K562 (cell line): Measurements from ENCODE around the gene TDRD9. TPM values are rescaled to one million over a fixed set of nuclear protein-coding genes. Genes with fewer than 3 reads are reported as not detected.

Source experiments
- ATAC-seq: fragments of 200-7000 bp; cut with Tn5 transposase; 3 replicates; pipeline ENCODE4 v1.9.1; 2020; ENCODE audit warnings: moderate library complexity
- BruUV-seq: library from RNA; stranded (reverse); fragments of 400-500 nt; replicated peaks from 2 replicates; lab custom pipeline; 2021; lab: Mats Ljungman, UMichigan
- CTCF ChIA-PET: fragments of 300-600 bp; formaldehyde crosslinking; extraction: SDS; loops from one replicate; lab custom pipeline; 2021; ENCODE audit warnings: low intra/inter-chr PET ratio; lab: Yijun Ruan, JAX
- POLR2A ChIA-PET: fragments of 300-600, 350-650 bp; sonication (Branson Sonifier 250); formaldehyde crosslinking; extraction: SDS; loops from one replicate; lab custom pipeline; 2021; ENCODE audit warnings: antibody characterized with exemption, inconsistent platforms; lab: Yijun Ruan, JAX
- DNase-seq, 4 experiments: peaks; one replicate each; pipeline versions ENCODE4 v3.0.0 to v3.0.0-alpha.2; 2011 to 2018; ENCODE audit warnings: low spot score in 3 of 4, mixed read lengths in 3 of 4; ENCODE audit errors: extremely low read depth in 1 of 4
- FAIRE-seq: peaks from 2 replicates; lab custom pipeline; 2011; peaks lifted over from hg19 to GRCh38; lab: Jason Lieb, UNC
- H2AFZ ChIP-seq: 2 replicates; pipeline ENCODE4 v1.6.0; 2011; ENCODE audit warnings: low read depth, low read length, control low read depth, inconsistent platforms
- H3K27ac ChIP-seq: fragments of 200-600 bp; 3 replicates; pipeline ENCODE4 v1.8.0; 2011; ENCODE audit warnings: low read depth, mild to moderate bottlenecking, control low read depth, inconsistent platforms, low read length, moderate library complexity, mixed read lengths; ENCODE audit errors: extremely low read depth
- H3K27me3 ChIP-seq, 2 experiments: fragments of 300-600 bp in 1 of 2; 2 replicates in 1 of 2; 3 replicates in 1 of 2; pipeline versions ENCODE4 v1.6.0 to v1.8.0; 2011; ENCODE audit warnings: inconsistent platforms in 2 of 2, low read length in 2 of 2, mild to moderate bottlenecking in 1 of 2, mixed read lengths in 1 of 2, moderate library complexity in 1 of 2; ENCODE audit not compliant: control insufficient read depth in 2 of 2, insufficient read depth in 2 of 2
- H3K36me3 ChIP-seq: fragments of 300-600 bp; 3 replicates; pipeline ENCODE4 v1.8.0; 2011; ENCODE audit warnings: mild to moderate bottlenecking, low read length, inconsistent platforms; ENCODE audit not compliant: control insufficient read depth, insufficient read depth
- H3K4me1 ChIP-seq, 2 experiments: fragments of 200-600 bp in 1 of 2; replicated peaks in 1 of 2; 2 replicates in 1 of 2; 3 replicates in 1 of 2; pipeline versions ENCODE4 v1.5.1 to v1.8.0; 2011; ENCODE audit warnings: inconsistent platforms in 2 of 2, low read length in 2 of 2, mild to moderate bottlenecking in 1 of 2, mixed read lengths in 1 of 2, moderate library complexity in 1 of 2; ENCODE audit not compliant: control insufficient read depth in 2 of 2, insufficient read depth in 2 of 2
- H3K4me2 ChIP-seq: 2 replicates; pipeline ENCODE4 v1.6.1; 2011; ENCODE audit warnings: low read length, control low read depth, inconsistent platforms, mixed read lengths; ENCODE audit not compliant: insufficient read depth
- H3K4me3 ChIP-seq: fragments of 200-600 bp; sonication (generic), shearing (Covaris generic); 2 replicates; pipeline ENCODE4 v1.5.1; 2016; ENCODE audit warnings: control low read depth, inconsistent platforms
- H3K79me2 ChIP-seq: fragments of 200-600 bp; 3 replicates; pipeline ENCODE4 v1.8.0; 2011; ENCODE audit warnings: low read length, inconsistent platforms; ENCODE audit not compliant: control insufficient read depth, insufficient read depth
- H3K9ac ChIP-seq, 2 experiments: 2 replicates each; pipeline versions ENCODE4 v1.6.0 to v1.6.1; 2011; ENCODE audit warnings: low read depth in 2 of 2, low read length in 2 of 2, control low read depth in 1 of 2, inconsistent platforms in 1 of 2, mild to moderate bottlenecking in 1 of 2, mixed read lengths in 1 of 2; ENCODE audit not compliant: insufficient read depth in 1 of 2
- H3K9me1 ChIP-seq: one replicate; pipeline ENCODE4 v1.6.0; 2011; ENCODE audit warnings: inconsistent platforms, mild to moderate bottlenecking, low read length, moderate library complexity; ENCODE audit not compliant: control insufficient read depth, insufficient read depth
- H3K9me3 ChIP-seq: replicated peaks from 2 replicates; pipeline ENCODE4 v1.5.1; 2011; ENCODE audit warnings: low read depth, low read length, inconsistent platforms; ENCODE audit not compliant: control insufficient read depth, insufficient read depth
- H4K20me1 ChIP-seq: replicated peaks from 2 replicates; pipeline ENCODE4 v1.6.1; 2011; ENCODE audit warnings: low read length, inconsistent platforms, mixed read lengths; ENCODE audit not compliant: control insufficient read depth, insufficient read depth
- ADNP ChIP-seq: fragments of 200-800 bp; sonication (Bioruptor generic); IDR thresholded peaks from 2 replicates; pipeline ENCODE4 v1.6.1; 2016; ENCODE audit warnings: missing genetic modification characterization, missing compliant biosample characterization
- CBX5 ChIP-seq: IDR thresholded peaks from 2 replicates; pipeline ENCODE4 v1.6.1; 2014; ENCODE audit warnings: low read depth, borderline replicate concordance
- CEBPG ChIP-seq, 3 experiments: fragments of 200-800 bp in 1 of 3; sonication (Bioruptor generic) in 1 of 3; sonication (generic) in 1 of 3; formaldehyde crosslinking in 1 of 3; IDR thresholded peaks in 2 of 3; conservative IDR thresholded peaks in 1 of 3; 2 replicates each; pipeline versions ENCODE4 v1.6.1 to v1.8.0; 2016 to 2022; ENCODE audit warnings: missing compliant biosample characterization in 2 of 3, missing genetic modification characterization in 2 of 3, mild to moderate bottlenecking in 1 of 3, missing genetic modification reagents in 1 of 3
- DNMT1 ChIP-seq: fragments of 450-650 bp; IDR thresholded peaks from 2 replicates; pipeline ENCODE4 v1.6.1; 2016; ENCODE audit warnings: antibody characterized with exemption, mild to moderate bottlenecking
- GATA2 ChIP-seq: sonication (generic); formaldehyde crosslinking; IDR thresholded peaks from 2 replicates; pipeline ENCODE4 v1.4.0; 2020; ENCODE audit warnings: mild to moderate bottlenecking, missing genetic modification reagents
- HOXB6 ChIP-seq: fragments of 250-450 bp; sonication (Bioruptor Pico); IDR thresholded peaks from 2 replicates; pipeline ENCODE4 v1.5.1; 2022; ENCODE audit warnings: mild to moderate bottlenecking, borderline replicate concordance
- MTF1 ChIP-seq: fragments of 250-450 bp; sonication (Bioruptor Pico); IDR thresholded peaks from 2 replicates; pipeline ENCODE4 v1.9.0; 2021; ENCODE audit warnings: moderate library complexity, mild to moderate bottlenecking, inconsistent platforms, borderline replicate concordance
- ZNF436 ChIP-seq: fragments of 250-450, 450-650 bp; sonication (Bioruptor Pico); formaldehyde crosslinking; IDR thresholded peaks from 2 replicates; pipeline ENCODE4 v1.7.0; 2020; ENCODE audit warnings: mild to moderate bottlenecking
- WGBS: fragments of 100-300 bp; shearing (Covaris generic); methylation state at CpG from one replicate; pipeline ENCODE4 v1.1.6; 2016; ENCODE audit warnings: low coverage, mixed read lengths; ENCODE audit not compliant: insufficient coverage; ENCODE audit errors: missing lambda C conversion rate; 5-methylcytosine and 5-hydroxymethylcytosine counted together
- in situ Hi-C: fragments of 300-500 bp; cut with MboI; formaldehyde crosslinking; loops from 4 replicates; pipeline ENCODE4 v1.15.0; 2018; ENCODE audit warnings: inconsistent platforms, mixed read lengths
- intact Hi-C: fragments of 100-400 bp; cut with micrococcal nuclease; formaldehyde crosslinking; loops from 2 replicates; pipeline ENCODE4 v1.14.2; 2022
- polyA plus RNA-seq, 8 experiments: library from polyadenylated mRNA; depleted of rRNA in 4 of 8; stranded (reverse) in 5 of 8; unstranded in 3 of 8; fragments of >200 nt; fragmentation: Nextera tagmentation in 2 of 8; fragmentation: Illumina TruSeq in 1 of 8; extraction: Ambion mirVana in 2 of 8; extraction: Trizol in 1 of 8; gene quantifications; 2 replicates each; pipeline versions ENCODE4 v1.2.1 to v1.2.3, GENCODE V29; 2011 to 2014; ENCODE audit warnings: inconsistent platforms in 1 of 8, missing spikeins in 1 of 8
- total RNA-seq, 7 experiments: library from RNA; depleted of rRNA in 6 of 7; stranded (reverse); fragments of >200 nt in 6 of 7; fragmentation: Illumina TruSeq in 2 of 7; extraction: Trizol in 2 of 7; gene quantifications; 2 replicates each; pipeline versions ENCODE4 v1.2.1 to v1.2.3, GENCODE V29; 2011 to 2021; ENCODE audit warnings: low replicate concordance in 1 of 7
- TF ChIP-seq, protein P1 (sequence below): fragments of 200-800 bp; sonication (Bioruptor generic); IDR thresholded peaks from 2 replicates; pipeline ENCODE4 v1.6.1; 2017; ENCODE audit warnings: missing genetic modification characterization, missing compliant biosample characterization

Gene TDRD9
- total and polyA plus RNA-seq, 9 of the 15 experiments (the other 6 are each of a cell fraction or from before 2014, with no cell fraction given), result 0.04 to 0.14 (median 0.04) TPM; not detected in 5

DNA sequence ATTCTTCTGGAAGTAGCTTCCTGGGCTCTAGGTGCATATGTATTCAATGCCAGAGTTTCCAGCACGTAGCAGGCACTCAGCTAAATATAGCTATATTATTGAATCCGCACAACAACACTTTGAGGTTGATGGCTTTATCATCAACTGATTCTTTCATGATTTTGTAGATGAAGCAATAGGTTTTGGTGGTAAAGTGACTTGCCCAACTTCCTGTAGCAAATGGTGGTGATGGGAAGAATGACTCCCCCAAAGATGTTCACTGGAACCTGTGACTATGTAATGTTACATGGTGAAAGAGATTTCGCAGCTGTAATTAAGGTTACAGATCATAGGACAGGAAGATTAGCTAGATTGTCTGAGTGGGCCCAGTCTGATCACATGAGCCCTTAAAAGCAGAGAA is 3.2 kb downstream of the TDRD9 start:
- CTCF ChIA-PET, result no interaction called here
- ATAC-seq (no peak), FAIRE-seq (no peak), DNase-seq (no peak)
- Histone ChIP-seq H3K36me3 (no peaks in the 10 kb centered on the region), H3K9me1 (no peaks in the 10 kb centered on the region), H3K4me3 (no peak overlapping the region), H3K9me3 (no peaks in the 10 kb centered on the region), H3K27ac (no peak overlapping the region), H3K27me3 (no peaks in the 10 kb centered on the region), H3K9ac (no peak overlapping the region), H3K4me2 (no peak overlapping the region), H2AFZ (no peak overlapping the region), H3K79me2 (no peaks in the 10 kb centered on the region), H3K4me1 (no peaks in the 10 kb centered on the region; a peak in 1 of 5 replicates), H4K20me1 (no peaks in the 10 kb centered on the region)
- no TSS peak for BruUV-seq
- no peak for TF ChIP-seq DNMT1
- no peak for TF ChIP-seq CEBPG (CRISPR knock-in tag; IDR thresholded peaks at IDR 0.05)
- TF ChIP-seq CEBPG (tag; conservative IDR thresholded peaks at IDR 0.05 in 1 of 2, IDR thresholded peaks at IDR 0.05 in 1 of 2), result peak; percentile 20 to 43; a peak in 1 of 4 replicates
- in situ Hi-C loops, result no loop called here
- 37% methylated on average over 3 of the region's 3 CpGs for WGBS
- intact Hi-C loops, result no loop called here
- POLR2A ChIA-PET, result no interaction called here

DNA sequence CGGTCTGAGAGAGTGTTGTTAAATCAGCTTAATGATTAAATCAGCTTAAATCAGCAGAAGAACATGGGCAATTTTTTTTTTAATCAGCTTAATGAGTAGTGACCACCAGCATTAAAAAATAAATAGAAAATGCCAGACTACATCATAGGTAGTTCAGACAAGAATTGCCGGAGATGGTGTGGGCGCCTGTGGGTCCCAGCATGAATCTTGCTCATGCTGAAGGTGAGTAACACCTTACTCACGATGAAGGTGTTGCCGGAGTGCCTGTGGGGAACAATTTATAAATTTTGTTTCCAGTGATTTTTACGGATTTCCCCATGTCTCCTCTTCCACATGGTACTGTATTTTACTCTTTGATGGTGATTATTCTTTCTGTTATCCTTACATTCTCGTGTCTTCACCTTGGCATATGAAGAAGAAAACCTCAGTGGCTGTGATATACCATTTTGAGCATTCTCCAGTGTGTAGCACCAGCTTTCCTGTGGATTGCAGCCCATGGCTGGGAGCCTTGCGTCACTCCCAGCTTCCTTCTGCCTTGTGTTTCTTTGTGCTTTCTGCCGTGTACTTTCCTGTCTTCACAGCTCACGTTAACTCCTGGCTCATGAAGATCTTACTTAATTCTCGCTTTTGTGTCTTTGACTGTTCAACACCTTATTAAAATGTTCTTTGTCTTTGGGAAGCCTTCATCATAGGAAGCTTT is 4.7 kb downstream of the TDRD9 start:
- Histone ChIP-seq H3K4me1 (no peaks in the 10 kb centered on the region; a peak in 1 of 5 replicates), H3K4me3 (no peak overlapping the region), H3K27ac (no peak overlapping the region), H3K27me3 (no peaks in the 10 kb centered on the region), H3K9me3 (no peaks in the 10 kb centered on the region), H4K20me1 (no peaks in the 10 kb centered on the region), H3K4me2 (no peak overlapping the region), H3K36me3 (no peaks in the 10 kb centered on the region), H3K79me2 (no peaks in the 10 kb centered on the region), H3K9me1 (no peaks in the 10 kb centered on the region), H2AFZ (no peak overlapping the region), H3K9ac (no peak overlapping the region)
- BruUV-seq, result no TSS peak
- FAIRE-seq (no peak), ATAC-seq (no peak), DNase-seq (no peak)
- intact Hi-C loops (no loop called here), in situ Hi-C loops (no loop called here)
- 42% methylated on average over 11 of the region's 11 CpGs for WGBS
- ChIA-PET POLR2A (interaction anchor here (1.0 to 1.1 kb wide), 2 partner anchors 9 to 10 kb away, joined by 3 read pairs; partner anchors contain the start of gene RD3L), CTCF (no interaction called here)
- TF ChIP-seq, protein P1, sequence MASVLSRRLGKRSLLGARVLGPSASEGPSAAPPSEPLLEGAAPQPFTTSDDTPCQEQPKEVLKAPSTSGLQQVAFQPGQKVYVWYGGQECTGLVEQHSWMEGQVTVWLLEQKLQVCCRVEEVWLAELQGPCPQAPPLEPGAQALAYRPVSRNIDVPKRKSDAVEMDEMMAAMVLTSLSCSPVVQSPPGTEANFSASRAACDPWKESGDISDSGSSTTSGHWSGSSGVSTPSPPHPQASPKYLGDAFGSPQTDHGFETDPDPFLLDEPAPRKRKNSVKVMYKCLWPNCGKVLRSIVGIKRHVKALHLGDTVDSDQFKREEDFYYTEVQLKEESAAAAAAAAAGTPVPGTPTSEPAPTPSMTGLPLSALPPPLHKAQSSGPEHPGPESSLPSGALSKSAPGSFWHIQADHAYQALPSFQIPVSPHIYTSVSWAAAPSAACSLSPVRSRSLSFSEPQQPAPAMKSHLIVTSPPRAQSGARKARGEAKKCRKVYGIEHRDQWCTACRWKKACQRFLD, result no peak
- TF ChIP-seq ZNF436 (CRISPR knock-in tag), result no peak
- TF ChIP-seq ADNP, result no peak
- no peak for TF ChIP-seq HOXB6
- TF ChIP-seq MTF1, result no peak
- no peak for TF ChIP-seq GATA2
- TF ChIP-seq CBX5, result no peak
